Spleen (tissue), 7 donors: Measurements from ENCODE around the gene HDAC4.

Experiments
- POLR2A ChIP-seq, 3 donors: fragments of 450-650 bp; IDR thresholded peaks; one replicate each; pipeline ENCODE4 v1.5.1; 2017; ENCODE audit warnings: antibody characterized with exemption in 3 of 3, mild to moderate bottlenecking in 1 of 3
- POLR2AphosphoS5 ChIP-seq, 3 donors: sonication (generic); formaldehyde crosslinking; IDR thresholded peaks; one replicate each; pipeline ENCODE4 v1.5.1; 2017; ENCODE audit warnings: antibody characterized with exemption in 3 of 3
- TF ChIP-seq, protein P1 (sequence below), 11 experiments: fragments of 200-600 bp in 7 of 11; fragments of 450-650 bp in 4 of 11; sonication (generic) in 4 of 11; IDR thresholded peaks in 8 of 11; conservative IDR thresholded peaks in 3 of 11; 1 replicate in 7 of 11; 2 replicates in 4 of 11; pipeline versions ENCODE4 v1.4.0 to v1.8.0; 2016 to 2021; ENCODE audit warnings: antibody characterized with exemption in 11 of 11, inconsistent platforms in 4 of 11, mild to moderate bottlenecking in 1 of 11
- donor health status: DM: no; HTN: no; CAD: no; lungs with moderate emphysema.
- donor health status: DM: no; HTN: no; CAD: no.
- donor health status: DM: no; HTN: no; CAD: no.

DNA sequence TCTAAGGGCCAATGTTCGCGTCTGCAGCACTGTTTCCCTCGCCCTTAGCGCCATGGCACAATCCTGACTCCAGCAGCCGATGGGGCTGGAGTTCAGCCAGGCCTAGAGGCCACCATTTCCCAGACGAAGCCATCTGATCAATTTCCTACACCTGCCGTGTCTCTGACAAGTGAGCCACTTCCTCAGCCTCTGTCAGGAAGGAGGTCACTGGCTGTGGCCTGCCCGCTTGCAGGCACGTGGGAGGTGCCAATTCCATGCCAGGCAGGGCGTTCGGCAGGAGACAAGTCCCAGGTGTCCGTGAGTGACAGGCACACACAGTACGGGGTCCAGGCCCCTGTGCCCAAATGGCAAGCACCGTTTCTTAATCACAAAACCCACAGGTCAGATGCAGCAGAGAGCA lies 318.4 kb downstream of the HDAC4 start:
- TF ChIP-seq POLR2A (IDR thresholded peaks at IDR 0.05) = no peak
- TF ChIP-seq, protein P1, sequence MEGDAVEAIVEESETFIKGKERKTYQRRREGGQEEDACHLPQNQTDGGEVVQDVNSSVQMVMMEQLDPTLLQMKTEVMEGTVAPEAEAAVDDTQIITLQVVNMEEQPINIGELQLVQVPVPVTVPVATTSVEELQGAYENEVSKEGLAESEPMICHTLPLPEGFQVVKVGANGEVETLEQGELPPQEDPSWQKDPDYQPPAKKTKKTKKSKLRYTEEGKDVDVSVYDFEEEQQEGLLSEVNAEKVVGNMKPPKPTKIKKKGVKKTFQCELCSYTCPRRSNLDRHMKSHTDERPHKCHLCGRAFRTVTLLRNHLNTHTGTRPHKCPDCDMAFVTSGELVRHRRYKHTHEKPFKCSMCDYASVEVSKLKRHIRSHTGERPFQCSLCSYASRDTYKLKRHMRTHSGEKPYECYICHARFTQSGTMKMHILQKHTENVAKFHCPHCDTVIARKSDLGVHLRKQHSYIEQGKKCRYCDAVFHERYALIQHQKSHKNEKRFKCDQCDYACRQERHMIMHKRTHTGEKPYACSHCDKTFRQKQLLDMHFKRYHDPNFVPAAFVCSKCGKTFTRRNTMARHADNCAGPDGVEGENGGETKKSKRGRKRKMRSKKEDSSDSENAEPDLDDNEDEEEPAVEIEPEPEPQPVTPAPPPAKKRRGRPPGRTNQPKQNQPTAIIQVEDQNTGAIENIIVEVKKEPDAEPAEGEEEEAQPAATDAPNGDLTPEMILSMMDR (IDR thresholded peaks at IDR 0.05 in 8 of 11, conservative IDR thresholded peaks at IDR 0.05 in 3 of 11) = no peak
- no peak for TF ChIP-seq POLR2AphosphoS5 (IDR thresholded peaks at IDR 0.05)
